Pons (tissue), 1 donor: Measurements from ENCODE around the gene RIT2.
"Not testable (repeated sequence)": the region's sequence is repeated elsewhere in the genome, so short reads cannot be mapped to it uniquely, and the experiment has no call there.

Source experiments
- DNase-seq: peaks from one replicate; pipeline ENCODE4 v3.0.0-alpha.2; 2016; ENCODE audit warnings: low spot score

Gene RIT2

DNA sequence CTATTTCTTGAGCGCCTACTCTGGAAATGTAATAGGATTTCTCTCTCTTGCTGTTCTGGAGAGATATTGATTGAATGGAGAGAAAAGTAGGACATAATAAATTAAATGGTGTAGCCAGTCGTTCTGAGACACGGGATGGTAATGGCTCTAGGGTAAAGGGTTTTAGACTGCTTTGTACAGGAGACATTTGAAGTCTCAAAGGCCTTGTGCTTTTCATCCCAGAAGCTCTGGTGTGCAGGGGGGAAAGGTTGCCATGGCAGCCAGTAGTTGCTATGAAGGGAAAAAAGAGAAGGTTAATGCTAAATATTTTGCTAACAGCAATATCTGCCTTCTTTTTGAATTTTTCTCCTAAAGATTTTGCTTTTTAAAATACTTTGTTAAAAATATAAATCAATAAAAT lies 359.3 kb downstream of the RIT2 start:
- no peak for DNase-seq

- DNase-seq: no peak
Measured at GRCh38 chr18:42752916-42753315, 362.6 kb downstream of the RIT2 start.

DNA sequence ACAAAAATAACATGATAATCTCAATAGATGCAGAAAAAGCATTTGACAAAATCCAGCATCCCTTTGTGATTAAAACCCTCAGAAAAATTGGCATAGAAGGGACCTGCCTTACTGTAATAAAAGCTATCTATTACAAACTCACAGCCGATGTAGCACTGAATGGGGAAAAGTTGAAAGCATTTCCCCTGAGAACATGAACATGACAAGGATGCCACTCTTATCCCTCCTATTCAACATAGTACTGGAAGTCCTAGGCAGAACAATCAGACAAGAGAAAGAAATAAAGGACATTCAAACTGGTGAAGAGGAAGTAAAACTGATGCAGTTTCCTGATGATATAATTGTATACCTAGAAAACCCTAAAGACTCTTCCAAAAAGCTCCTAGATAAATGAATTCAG lies 368.7 kb downstream of the RIT2 start:
- DNase-seq: no peak

DNA sequence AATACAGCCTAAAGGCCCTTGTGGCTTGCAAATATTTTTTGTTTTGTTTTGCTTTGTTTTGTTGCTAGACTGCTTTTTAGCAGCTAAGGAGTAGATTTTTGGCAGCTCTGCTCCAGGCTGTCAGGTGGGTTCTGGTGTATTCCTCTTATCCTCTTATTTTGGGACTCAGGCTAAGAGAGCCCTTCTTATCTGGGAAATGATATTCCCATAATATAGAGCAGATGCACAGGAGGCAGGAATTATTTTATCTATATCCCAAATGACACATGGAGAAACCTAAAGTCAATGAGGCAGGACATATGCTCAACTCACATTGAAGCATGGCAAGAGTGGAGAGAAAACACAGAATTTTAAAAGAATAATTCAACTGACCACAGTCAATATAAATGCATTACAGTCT lies 369.6 kb downstream of the RIT2 start:
- DNase-seq: no peak

DNA sequence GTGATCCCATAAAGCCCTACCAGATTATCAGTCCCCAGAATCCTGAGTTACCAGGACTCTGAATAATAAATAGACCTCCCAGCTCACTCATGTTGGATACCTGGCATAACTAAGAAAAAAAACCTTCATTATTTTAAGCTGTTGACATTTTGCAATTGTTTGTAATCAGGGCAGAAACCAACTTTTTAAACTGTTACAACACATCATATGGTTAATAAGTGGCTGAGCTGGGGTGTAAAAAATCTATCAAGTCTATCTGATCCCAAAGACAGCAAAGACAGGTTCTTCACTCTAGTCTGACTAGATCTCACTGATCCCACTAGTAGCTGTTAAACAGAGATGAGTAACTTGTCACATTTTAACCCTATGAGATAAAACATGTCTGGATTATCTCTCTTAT lies 370.3 kb downstream of the RIT2 start:
- no peak for DNase-seq

GRCh38 chr18:42743373-42744138 lies 371.9 kb downstream of the RIT2 start:
- DNase-seq: no peak

DNA sequence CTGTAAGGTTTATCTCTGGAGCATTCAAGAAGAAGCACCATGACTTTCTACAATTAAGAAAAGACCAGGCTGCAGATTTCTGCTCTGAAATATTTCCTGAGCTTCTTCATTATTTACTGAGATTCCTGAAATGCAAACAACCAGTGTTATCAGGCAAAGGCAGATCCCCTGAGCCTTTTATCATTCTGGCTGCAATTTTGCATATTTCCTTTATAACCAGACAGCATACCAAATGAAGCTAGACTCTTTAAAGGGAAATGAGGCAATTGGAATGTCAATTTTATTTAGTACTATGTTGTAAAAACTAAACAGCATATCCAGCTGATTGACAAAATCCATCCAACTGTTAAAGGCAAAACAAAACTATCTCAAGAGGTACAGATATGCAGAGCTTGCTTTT lies 372.5 kb downstream of the RIT2 start:
- no peak for DNase-seq

DNA sequence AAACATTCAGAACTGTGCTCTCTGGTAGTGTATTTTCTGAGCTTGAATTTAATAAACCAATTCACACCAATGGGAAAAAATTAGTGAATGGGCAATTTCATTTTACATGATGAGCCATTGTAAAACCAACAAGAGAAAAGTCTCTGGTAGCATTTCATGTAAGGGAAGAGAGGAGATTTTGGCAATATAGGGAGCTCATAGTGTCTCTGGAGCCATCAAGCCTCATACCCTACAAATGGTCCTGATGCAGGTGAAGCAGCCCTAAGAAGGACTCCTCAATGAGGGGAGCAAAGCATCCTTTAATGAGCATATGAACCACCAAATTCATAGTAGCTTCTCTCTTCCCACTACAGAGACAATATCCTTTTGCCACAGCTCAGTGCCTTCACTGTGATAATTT lies 373.0 kb downstream of the RIT2 start:
- no peak for DNase-seq

- DNase-seq: not testable (repeated sequence)
Measured at GRCh38 chr18:42741805-42742347, 373.6 kb downstream of the RIT2 start.

GRCh38 chr18:42741299-42741698 lies 374.2 kb downstream of the RIT2 start:
- DNase-seq: not testable (repeated sequence)

DNA sequence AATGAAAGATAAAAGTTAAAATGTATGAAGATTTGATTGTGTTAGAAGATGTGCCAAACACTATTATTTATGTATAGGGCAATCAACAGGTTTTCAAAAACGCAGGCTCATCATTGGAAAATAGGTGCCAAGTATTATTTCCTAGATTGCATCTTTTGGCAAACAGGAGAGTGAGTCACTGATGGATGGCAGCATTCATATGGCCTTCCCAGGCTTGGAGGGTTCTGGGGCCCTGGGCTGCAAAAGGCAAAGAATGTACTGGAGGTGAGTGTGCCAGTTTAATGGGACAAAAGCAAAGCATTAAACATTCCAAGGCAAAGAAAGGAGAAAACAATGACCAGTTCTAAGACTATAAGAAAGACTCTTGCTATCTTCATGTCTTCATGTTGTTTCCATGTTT lies 379.4 kb downstream of the RIT2 start:
- no peak for DNase-seq

GRCh38 chr18:42734520-42734919 lies 381.0 kb downstream of the RIT2 start:
- DNase-seq: no peak

DNA sequence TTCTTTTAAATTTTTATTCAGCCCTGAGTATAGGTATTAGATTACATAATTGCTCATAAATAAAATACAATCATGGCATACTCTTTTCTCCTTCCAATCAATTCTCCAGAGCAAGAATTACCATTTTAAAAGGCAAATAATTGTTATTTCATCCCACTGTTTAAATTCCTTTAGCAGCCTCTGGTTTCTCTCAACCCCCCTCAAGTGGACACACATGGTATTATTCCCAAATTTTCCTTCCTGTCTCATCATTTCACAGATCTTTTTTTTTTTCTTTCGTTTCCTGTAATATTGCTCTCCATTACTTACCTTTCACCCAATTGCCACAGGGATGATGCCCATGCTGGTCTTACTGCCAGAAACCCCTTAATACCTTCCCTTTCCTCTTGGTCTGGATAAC lies 385.2 kb downstream of the RIT2 start:
- DNase-seq: no peak

DNA sequence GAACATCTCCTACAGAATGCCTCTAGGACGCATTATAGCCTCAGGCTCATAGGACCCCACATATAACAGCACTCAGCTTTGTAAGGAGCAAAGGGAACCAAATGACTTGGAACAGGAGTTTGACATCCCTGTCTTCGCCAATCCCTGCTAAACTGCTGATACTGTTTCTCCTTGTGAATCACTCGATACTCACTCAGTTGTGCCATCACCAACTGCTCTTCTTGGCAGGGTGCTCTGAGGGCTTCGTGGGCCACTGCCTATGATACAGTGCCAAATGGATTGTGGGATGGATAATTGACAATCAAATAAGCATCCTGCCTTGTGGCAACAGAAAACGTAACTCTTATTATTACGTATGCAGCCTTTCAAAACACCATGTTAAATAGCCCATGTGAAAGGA lies 396.3 kb downstream of the RIT2 start:
- DNase-seq: no peak

- DNase-seq: no peak
Measured at GRCh38 chr18:42712065-42712464, 403.4 kb downstream of the RIT2 start.

DNA sequence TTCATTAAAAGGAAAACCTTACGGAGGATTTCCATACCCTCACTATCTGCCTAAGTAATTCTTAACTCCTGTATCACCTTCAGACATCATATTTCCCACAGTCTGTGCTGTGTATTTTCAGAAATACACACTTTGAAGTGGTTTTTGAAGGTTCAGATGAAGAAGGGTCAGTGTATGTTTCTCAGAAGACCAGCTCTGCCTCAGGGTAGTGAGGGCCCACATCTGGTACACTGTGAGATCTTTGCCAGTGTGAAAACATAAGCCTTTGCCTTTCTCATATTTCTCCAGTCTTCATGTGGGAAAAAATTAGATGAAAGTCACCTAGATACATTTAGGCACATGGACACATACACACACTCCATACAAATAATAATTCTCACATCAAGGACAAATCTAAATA lies 408.4 kb downstream of the RIT2 start:
- no peak for DNase-seq

GRCh38 chr18:42706618-42707017 lies 408.9 kb downstream of the RIT2 start:
- no peak for DNase-seq

DNA sequence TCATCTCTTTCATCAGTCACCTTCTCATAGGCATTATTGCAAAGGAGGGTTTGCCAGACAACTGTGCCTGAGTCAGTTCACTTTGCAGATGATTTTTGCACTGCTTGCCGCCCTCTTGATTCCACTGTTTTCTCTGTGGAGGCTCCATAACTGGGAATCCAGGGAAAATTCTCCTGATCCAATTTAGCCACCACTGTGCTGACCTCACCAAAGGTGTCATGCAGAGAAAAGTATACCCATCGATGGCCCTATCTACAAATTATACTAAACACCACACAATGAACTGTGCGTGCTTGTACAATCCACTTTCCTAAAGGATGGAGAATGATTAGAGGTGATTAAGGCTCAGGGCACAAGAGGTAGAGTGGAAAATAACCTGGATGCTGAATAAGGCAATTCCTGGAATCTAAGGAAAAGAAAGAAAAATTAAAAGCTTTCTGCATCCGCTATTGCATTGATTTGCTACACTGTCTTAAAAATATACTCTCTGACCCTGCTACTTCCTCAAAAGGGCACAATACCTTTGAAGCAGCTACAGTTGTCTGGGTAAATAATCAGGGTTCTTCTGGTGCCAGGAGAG lies 409.4 kb downstream of the RIT2 start:
- DNase-seq: no peak
